Measurements from ENCODE around the gene GLDN. TPM values are rescaled to one million over a fixed set of nuclear protein-coding genes. Genes with fewer than 3 reads are reported as not detected.

The GLDN gene
- total RNA-seq, 1 donor from 2014 or later: not detected

GRCh38 chr15:51356147-51356546 is 14.7 kb downstream of the GLDN start:
- no peak for DNase-seq (ENCODE audit: extremely low read depth, low read depth, low spot score)

GRCh38 chr15:51356983-51357382 is 15.5 kb downstream of the GLDN start:
- DNase-seq (ENCODE audit: extremely low read depth, low read depth, low spot score): no peak

GRCh38 chr15:51359981-51360380 is 18.5 kb downstream of the GLDN start:
- no peak for DNase-seq (ENCODE audit: extremely low read depth, low read depth, low spot score)

GRCh38 chr15:51363383-51363782 is 21.9 kb downstream of the GLDN start:
- no peak for DNase-seq (ENCODE audit: extremely low read depth, low read depth, low spot score)

- DNase-seq (ENCODE audit: extremely low read depth, low read depth, low spot score): no peak
Observed at GRCh38 chr15:51365417-51365816, 24.0 kb downstream of the GLDN start.

GRCh38 chr15:51366071-51366470 is 24.6 kb downstream of the GLDN start:
- DNase-seq (ENCODE audit: extremely low read depth, low read depth, low spot score): no peak

GRCh38 chr15:51366920-51367319 is 25.5 kb downstream of the GLDN start:
- DNase-seq (ENCODE audit: extremely low read depth, low read depth, low spot score): no peak

GRCh38 chr15:51367322-51367976 is 26.0 kb downstream of the GLDN start:
- DNase-seq (ENCODE audit: extremely low read depth, low read depth, low spot score): no peak

GRCh38 chr15:51368307-51368706 is 26.9 kb downstream of the GLDN start:
- no peak for DNase-seq (ENCODE audit: extremely low read depth, low read depth, low spot score)

GRCh38 chr15:51368751-51369450 is 27.4 kb downstream of the GLDN start:
- DNase-seq (ENCODE audit: extremely low read depth, low read depth, low spot score): no peak

GRCh38 chr15:51369451-51369761 is 28.0 kb downstream of the GLDN start:
- no peak for DNase-seq (ENCODE audit: extremely low read depth, low read depth, low spot score)

GRCh38 chr15:51371266-51371665 is 29.8 kb downstream of the GLDN start:
- DNase-seq (ENCODE audit: extremely low read depth, low read depth, low spot score): no peak

- no peak for DNase-seq (ENCODE audit: extremely low read depth, low read depth, low spot score)
Observed at GRCh38 chr15:51374131-51374530, 32.7 kb downstream of the GLDN start.

GRCh38 chr15:51375966-51376640 is 34.6 kb downstream of the GLDN start:
- no peak for DNase-seq (ENCODE audit: extremely low read depth, low read depth, low spot score)

- no peak for DNase-seq (ENCODE audit: extremely low read depth, low read depth, low spot score)
Observed at GRCh38 chr15:51377038-51377786, 35.8 kb downstream of the GLDN start.

- DNase-seq (ENCODE audit: extremely low read depth, low read depth, low spot score): no peak
Observed at GRCh38 chr15:51378406-51378805, 37.0 kb downstream of the GLDN start.

GRCh38 chr15:51379390-51379789 is 37.9 kb downstream of the GLDN start:
- DNase-seq (ENCODE audit: extremely low read depth, low read depth, low spot score): no peak

GRCh38 chr15:51380999-51381806 is 39.7 kb downstream of the GLDN start:
- no peak for DNase-seq (ENCODE audit: extremely low read depth, low read depth, low spot score)

GRCh38 chr15:51382787-51383186 is 41.3 kb downstream of the GLDN start:
- DNase-seq (ENCODE audit: extremely low read depth, low read depth, low spot score): no peak

GRCh38 chr15:51386029-51386428 is 44.6 kb downstream of the GLDN start:
- DNase-seq (ENCODE audit: extremely low read depth, low read depth, low spot score): no peak

GRCh38 chr15:51386486-51386885 is 45.0 kb downstream of the GLDN start:
- no peak for DNase-seq (ENCODE audit: extremely low read depth, low read depth, low spot score)

Measured in glomerular endothelial cell (primary cell).